H1 (cell line): ENCODE data around the gene HSPA5. TPM values are rescaled to one million over a fixed set of nuclear protein-coding genes. Genes with fewer than 3 reads are reported as not detected.
"Not testable (repeated sequence)": the region's sequence is repeated elsewhere in the genome, so short reads cannot be mapped to it uniquely, and the experiment has no call there.

Source experiments
- CTCF ChIA-PET: fragments of 300-600 bp; sonication (Branson Sonifier 250); formaldehyde crosslinking; loops from one replicate; lab custom pipeline; 2021; ENCODE audit not compliant: partially characterized antibody; lab: Charles Lee
- POLR2A ChIA-PET: fragments of 300-600 bp; sonication (Branson Sonifier 250); formaldehyde crosslinking; loops from one replicate; lab custom pipeline; 2021; ENCODE audit warnings: inconsistent platforms; ENCODE audit not compliant: partially characterized antibody; lab: Charles Lee
- DNase-seq, 2 experiments: peaks; one replicate each; pipeline versions ENCODE4 v3.0.0 to v3.0.0-alpha.2; 2010 to 2022; ENCODE audit warnings: low spot score in 2 of 2, low read depth in 1 of 2, mixed read lengths in 1 of 2
- FAIRE-seq: peaks from 2 replicates; lab custom pipeline; 2011; peaks lifted over from hg19 to GRCh38; lab: Jason Lieb, UNC
- H2AFZ ChIP-seq: 2 replicates; pipeline ENCODE4 v1.8.1; 2012; ENCODE audit warnings: low read length, inconsistent platforms
- H2AK5ac ChIP-seq: 2 replicates; pipeline ENCODE4 v1.6.1; 2013; ENCODE audit warnings: low read depth, low read length
- H2BK120ac ChIP-seq: replicated peaks from 2 replicates; pipeline ENCODE3; 2013; ENCODE audit warnings: low read depth, low read length, inconsistent platforms
- H2BK12ac ChIP-seq: 2 replicates; pipeline ENCODE4 v1.6.1; 2013; ENCODE audit warnings: low read depth, low read length
- H2BK15ac ChIP-seq: 2 replicates; pipeline ENCODE4 v1.6.1; 2013; ENCODE audit warnings: low read length
- H2BK20ac ChIP-seq: 2 replicates; pipeline ENCODE4 v1.6.1; 2013; ENCODE audit warnings: low read length
- H2BK5ac ChIP-seq: 2 replicates; pipeline ENCODE4 v1.6.1; 2013; ENCODE audit warnings: low read depth, low read length
- H3K14ac ChIP-seq: 2 replicates; pipeline ENCODE4 v1.6.1; 2013; ENCODE audit warnings: inconsistent platforms; ENCODE audit not compliant: insufficient read length
- H3K18ac ChIP-seq: 2 replicates; pipeline ENCODE4 v1.6.1; 2013; ENCODE audit warnings: low read length; ENCODE audit errors: extremely low read depth
- H3K23ac ChIP-seq: 2 replicates; pipeline ENCODE4 v1.6.1; 2013; ENCODE audit warnings: inconsistent platforms; ENCODE audit not compliant: insufficient read length
- H3K23me2 ChIP-seq: 2 replicates; pipeline ENCODE4 v1.6.1; 2013; ENCODE audit warnings: low read depth, low read length
- H3K27ac ChIP-seq: 2 replicates; pipeline ENCODE4 v1.6.1; 2011; ENCODE audit warnings: low read depth, low read length, inconsistent platforms
- H3K27me3 ChIP-seq, 4 experiments: replicated peaks in 1 of 4; 1 replicate in 1 of 4; 2 replicates in 3 of 4; pipeline versions ENCODE4 v1.6.1 to v1.8.1; 2011 to 2013; ENCODE audit warnings: low read length in 3 of 4, mild to moderate bottlenecking in 3 of 4, inconsistent platforms in 2 of 4, mixed read lengths in 2 of 4, moderate library complexity in 1 of 4; ENCODE audit not compliant: control insufficient read depth in 3 of 4, insufficient read depth in 3 of 4; ENCODE audit errors: extremely low read depth in 1 of 4
- H3K36me3 ChIP-seq, 4 experiments: 2 replicates each; pipeline versions ENCODE4 v1.6.1 to v1.8.1; 2011 to 2013; ENCODE audit warnings: mild to moderate bottlenecking in 4 of 4, low read length in 3 of 4, moderate library complexity in 2 of 4, control low read depth in 1 of 4, inconsistent platforms in 1 of 4; ENCODE audit not compliant: insufficient read depth in 4 of 4, control insufficient read depth in 2 of 4
- H3K4ac ChIP-seq: replicated peaks from 2 replicates; pipeline ENCODE3; 2013; ENCODE audit warnings: low read length, low read depth, mixed read lengths, inconsistent platforms; ENCODE audit not compliant: insufficient read length
- H3K4me1 ChIP-seq, 4 experiments: replicated peaks in 1 of 4; 1 replicate in 1 of 4; 2 replicates in 3 of 4; pipeline versions ENCODE4 v1.6.1 to v1.8.1; 2011 to 2013; ENCODE audit warnings: low read length in 3 of 4, inconsistent platforms in 2 of 4, mixed read lengths in 1 of 4; ENCODE audit not compliant: insufficient read depth in 4 of 4, control insufficient read depth in 3 of 4
- H3K4me2 ChIP-seq, 2 experiments: 2 replicates each; pipeline versions ENCODE4 v1.6.1 to v1.8.1; 2011 to 2013; ENCODE audit warnings: low read depth in 2 of 2, low read length in 2 of 2, control low read depth in 1 of 2, inconsistent platforms in 1 of 2, mild to moderate bottlenecking in 1 of 2; ENCODE audit not compliant: insufficient read depth in 1 of 2
- H3K4me3 ChIP-seq, 4 experiments: fragments of 200-600, 300-600 bp in 1 of 4; sonication (generic), shearing (Covaris generic), sonication (Bioruptor Twin) in 1 of 4; 2 replicates each; pipeline versions ENCODE4 v1.5.1 to v1.8.1; 2011 to 2016; ENCODE audit warnings: low read length in 4 of 4, low read depth in 3 of 4, control low read depth in 2 of 4, inconsistent platforms in 2 of 4, mild to moderate bottlenecking in 2 of 4, mixed read lengths in 1 of 4, moderate library complexity in 1 of 4; ENCODE audit not compliant: insufficient read depth in 2 of 4; ENCODE audit errors: extremely low read depth in 1 of 4
- H3K56ac ChIP-seq: replicated peaks from 2 replicates; pipeline ENCODE3; 2013; ENCODE audit warnings: low read depth, mild to moderate bottlenecking, mixed read lengths, low read length, inconsistent platforms; ENCODE audit not compliant: insufficient read length
- H3K79me1 ChIP-seq: 2 replicates; pipeline ENCODE4 v1.6.1; 2013; ENCODE audit warnings: low read depth, low read length, control low read depth
- H3K79me2 ChIP-seq, 2 experiments: 2 replicates each; pipeline versions ENCODE4 v1.6.1 to v1.8.1; 2012 to 2013; ENCODE audit warnings: low read length in 2 of 2, mild to moderate bottlenecking in 2 of 2, inconsistent platforms in 1 of 2; ENCODE audit not compliant: insufficient read depth in 2 of 2, control insufficient read depth in 1 of 2
- H3K9ac ChIP-seq, 4 experiments: replicated peaks in 1 of 4; 1 replicate in 1 of 4; 2 replicates in 3 of 4; pipeline versions ENCODE4 v1.6.1 to v1.8.1; 2011 to 2013; ENCODE audit warnings: low read depth in 3 of 4, low read length in 3 of 4, control low read depth in 2 of 4, mild to moderate bottlenecking in 2 of 4, moderate library complexity in 2 of 4, inconsistent platforms in 1 of 4; ENCODE audit errors: extremely low read depth in 1 of 4
- H3K9me3 ChIP-seq, 2 experiments: 2 replicates each; pipeline versions ENCODE4 v1.6.1 to v1.8.1; 2012 to 2013; ENCODE audit warnings: mild to moderate bottlenecking in 2 of 2, moderate library complexity in 2 of 2, control low read depth in 1 of 2, inconsistent platforms in 1 of 2, low read depth in 1 of 2, low read length in 1 of 2, mixed read lengths in 1 of 2; ENCODE audit not compliant: insufficient read depth in 2 of 2
- H4K20me1 ChIP-seq, 2 experiments: replicated peaks in 1 of 2; 2 replicates each; pipeline versions ENCODE3 to v1.8.1; 2011 to 2013; ENCODE audit warnings: inconsistent platforms in 2 of 2, low read length in 2 of 2, mild to moderate bottlenecking in 1 of 2; ENCODE audit not compliant: insufficient read depth in 2 of 2, control insufficient read depth in 1 of 2
- H4K5ac ChIP-seq: 2 replicates; pipeline ENCODE4 v1.6.1; 2013; ENCODE audit warnings: low read length, low read depth, mixed read lengths, inconsistent platforms; ENCODE audit not compliant: insufficient read length
- H4K8ac ChIP-seq: 2 replicates; pipeline ENCODE4 v1.8.0; 2013; ENCODE audit warnings: mild to moderate bottlenecking, moderate library complexity, low read length, inconsistent platforms; ENCODE audit not compliant: insufficient read depth; ENCODE audit errors: extremely low read depth
- H4K91ac ChIP-seq: replicated peaks from 2 replicates; pipeline ENCODE3; 2013; ENCODE audit warnings: low read length, mixed read lengths, inconsistent platforms; ENCODE audit not compliant: insufficient read length
- CBX5 ChIP-seq: fragments of 300-800, 300-1000 bp; sonication (generic); IDR thresholded peaks from 2 replicates; pipeline ENCODE4 v1.7.1; 2016; ENCODE audit warnings: antibody characterized with exemption, low read length, low read depth
- WGBS, 2 experiments: shearing (Covaris generic) in 1 of 2; methylation state at CpG; one replicate each; pipeline versions ENCODE4 v1.1.6 to v1.1.7; 2013 to 2015; ENCODE audit warnings: low lambda C conversion rate in 2 of 2, mixed read lengths in 2 of 2, inconsistent platforms in 1 of 2, low coverage in 1 of 2, missing lambda C conversion rate in 1 of 2; ENCODE audit not compliant: insufficient replicate concordance in 2 of 2, insufficient coverage in 1 of 2, insufficient read length in 1 of 2; ENCODE audit errors: extremely low coverage in 1 of 2, missing lambda C conversion rate in 1 of 2; 5-methylcytosine and 5-hydroxymethylcytosine counted together
- polyA plus RNA-seq, 7 experiments: library from polyadenylated mRNA; depleted of rRNA in 3 of 7; stranded (reverse) in 5 of 7; unstranded in 2 of 7; fragments of >200 nt in 5 of 7; fragments of 200-250 nt in 2 of 7; gene quantifications; 1 replicate in 5 of 7; 2 replicates in 1 of 7; 4 replicates in 1 of 7; pipeline versions ENCODE4 v1.2.1 to v1.2.3, GENCODE V29; 2011 to 2013; ENCODE audit warnings: missing spikeins in 2 of 7, mixed read lengths in 2 of 7
- total RNA-seq: library from RNA; stranded (reverse); fragmentation: NEBNext Ultra II Directional; extraction: Animal tissue kit (Norgen Biotek cat#: 25700); gene quantifications from 2 replicates; pipeline ENCODE4 v1.2.1, GENCODE V29; 2021

The HSPA5 gene
- total and polyA plus RNA-seq, 2 of the 8 experiments (the other 6 are each of a cell fraction or from before 2014, with no cell fraction given): 91.3 to 352 TPM

DNA sequence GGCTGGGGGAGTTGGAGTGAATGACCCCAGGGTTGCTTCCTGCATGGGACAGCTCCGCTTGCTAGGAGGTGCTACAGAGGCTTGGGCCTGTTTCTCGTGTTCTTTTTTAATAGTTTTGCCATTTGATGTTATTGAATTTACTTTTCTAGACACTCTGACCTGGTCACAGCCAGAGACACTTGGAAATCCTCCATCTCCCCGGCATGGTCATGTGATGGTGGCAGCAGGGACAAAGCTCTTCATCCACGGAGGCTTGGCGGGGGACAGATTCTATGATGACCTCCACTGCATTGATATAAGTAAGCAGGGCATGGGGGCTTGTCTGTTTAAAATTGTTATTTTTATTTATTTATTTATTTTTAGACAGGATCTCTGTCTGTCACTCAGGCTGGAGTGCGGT is 13.4 kb downstream of the HSPA5 start:
- H2BK15ac ChIP-seq: no peak overlapping the region
- H3K4ac ChIP-seq: no peak overlapping the region
- H3K23ac ChIP-seq: no peak overlapping the region
- H2BK5ac ChIP-seq: no peak overlapping the region
- H2BK120ac ChIP-seq: no peak overlapping the region
- H3K36me3 ChIP-seq: peaks cover 0 to 2% (median 0%) of the 10 kb centered on the region in 4 experiments; a peak in 1 of 8 replicates
- H3K9me3 ChIP-seq: no peaks in the 10 kb centered on the region
- no peak overlapping the region for H3K4me2 ChIP-seq
- no peak for DNase-seq
- no peak overlapping the region for H3K14ac ChIP-seq
- no peak overlapping the region for H3K56ac ChIP-seq
- WGBS, 2 experiments: 91% methylated on average over 6 of the region's 6 CpGs; no CpG with 5 or more reads in 1 of the 2 experiments
- H2AFZ ChIP-seq: no peak overlapping the region
- no peak for TF ChIP-seq CBX5
- no peaks in the 10 kb centered on the region for H3K79me1 ChIP-seq
- no peak overlapping the region for H2BK12ac ChIP-seq
- no peaks in the 10 kb centered on the region for H3K79me2 ChIP-seq
- H4K8ac ChIP-seq: no peak overlapping the region
- no peak overlapping the region for H3K27ac ChIP-seq
- no peak for FAIRE-seq
- H3K27me3 ChIP-seq: no peaks in the 10 kb centered on the region
- no peaks in the 10 kb centered on the region for H3K4me1 ChIP-seq
- no peaks in the 10 kb centered on the region; the same call in 1 of the 2 replicates for H3K23me2 ChIP-seq
- POLR2A ChIA-PET: interaction anchor here (1.5 to 2.6 kb wide), 3 partner anchors 9 to 16 kb away, joined by 4 to 8 read pairs (median 8); partner anchors contain the start of gene HSPA5
- H4K91ac ChIP-seq: no peak overlapping the region
- H3K9ac ChIP-seq: no peak overlapping the region
- H3K18ac ChIP-seq: no peak overlapping the region
- H4K20me1 ChIP-seq: no peaks in the 10 kb centered on the region
- H2AK5ac ChIP-seq: no peak overlapping the region
- H2BK20ac ChIP-seq: no peak overlapping the region
- CTCF ChIA-PET: interaction anchor here (1.2 to 1.3 kb wide), 2 partner anchors 33 to 331 kb away, joined by 3 read pairs; no protein-coding TSS in a partner anchor
- no peak overlapping the region for H3K4me3 ChIP-seq
- H4K5ac ChIP-seq: no peak overlapping the region

DNA sequence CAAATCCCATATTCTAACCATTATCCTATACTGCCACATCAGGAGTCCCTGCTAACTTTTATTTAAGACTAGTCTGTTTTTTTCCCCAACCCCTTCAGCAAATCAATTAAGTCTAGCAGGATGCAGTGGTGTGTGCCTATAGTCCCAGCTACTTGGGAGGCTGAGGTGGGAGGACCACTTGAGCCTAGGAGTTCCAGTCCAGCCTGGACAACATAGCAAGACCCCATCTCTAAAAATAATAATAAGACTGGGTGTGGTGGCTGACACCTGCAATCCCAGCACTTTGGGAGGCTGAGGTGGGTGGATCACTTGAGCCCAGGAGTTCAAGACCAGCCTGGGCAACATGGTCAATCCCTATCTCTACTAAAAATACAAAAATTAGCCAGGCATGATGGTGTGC is 16.3 kb downstream of the HSPA5 start:
- CTCF ChIA-PET: not testable (repeated sequence)

More for the DNA sequence above, 16.3 kb downstream of the HSPA5 start:
- FAIRE-seq, H3K27me3 ChIP-seq, DNase-seq, H3K4ac ChIP-seq, H2AK5ac ChIP-seq, H3K23ac ChIP-seq, H3K79me2 ChIP-seq, H2BK120ac ChIP-seq, H3K18ac ChIP-seq, H2BK15ac ChIP-seq, H4K8ac ChIP-seq, H2BK20ac ChIP-seq, H4K91ac ChIP-seq, H3K9ac ChIP-seq, H3K4me2 ChIP-seq, H2AFZ ChIP-seq, H3K4me3 ChIP-seq, H3K14ac ChIP-seq, H4K20me1 ChIP-seq, H3K23me2 ChIP-seq, H3K9me3 ChIP-seq, H3K27ac ChIP-seq, H2BK5ac ChIP-seq, H4K5ac ChIP-seq, H3K4me1 ChIP-seq, H3K79me1 ChIP-seq, H3K56ac ChIP-seq, H2BK12ac ChIP-seq: not testable (repeated sequence)
- POLR2A ChIA-PET: interaction anchor here (0.9 kb wide), 1 partner anchor 460 kb away, joined by 3 read pairs; no protein-coding TSS in a partner anchor
- H3K36me3 ChIP-seq: peaks cover 2 to 10% (median 3%) of the 10 kb centered on the region in 4 experiments; a peak in 5 of 8 replicates
